Measurements from ENCODE around the gene MCCC2. TPM values are rescaled to one million over a fixed set of nuclear protein-coding genes. Genes with fewer than 3 reads are reported as not detected.

The MCCC2 gene
- total RNA-seq, 1 experiment from 2014 or later = 113 TPM

- Mint-ChIP-seq H3K4me1 (ENCODE audit: low read depth, unreplicated experiment) (peaks cover 7% of the 10 kb centered on the region), H3K4me3 (ENCODE audit: unreplicated experiment) (no peak overlapping the region), H3K27ac (ENCODE audit: unreplicated experiment) (no peak overlapping the region), H3K9me3 (ENCODE audit: unreplicated experiment) (no peaks in the 10 kb centered on the region), H3K27me3 (ENCODE audit: insufficient read depth, unreplicated experiment) (no peaks in the 10 kb centered on the region), H3K36me3 (ENCODE audit: insufficient read depth, unreplicated experiment) (peaks cover 25% of the 10 kb centered on the region)
- no peaks in the 10 kb centered on the region for H3K4me1 ChIP-seq
- intact Hi-C loops (cut with micrococcal nuclease; ENCODE audit: unreplicated experiment) = no loop called here
- H3K36me3 ChIP-seq (ENCODE audit: control insufficient read depth, insufficient read depth, low read length) = peaks cover 2% of the 10 kb centered on the region; the same call in 1 of the 2 replicates
- no TSS peak for BruUV-seq (replicated peaks)
- TF ChIP-seq CTCF (IDR thresholded peaks at IDR 0.05; ENCODE audit: insufficient read depth in 1 of 2, low read depth in 1 of 2, low read length in 1 of 2, severe bottlenecking in 1 of 2, unreplicated experiment in 1 of 2) = no peak
- H3K27me3 ChIP-seq (replicated peaks; ENCODE audit: control insufficient read depth, insufficient read depth, low read length) = no peaks in the 10 kb centered on the region
- DNase-seq = no peak
- ChIA-PET POLR2A (no interaction called here), CTCF (no interaction called here)
- H3K9me3 ChIP-seq = no peaks in the 10 kb centered on the region
- H3K4me3 ChIP-seq (ENCODE audit: low read depth, low read length) = no peak overlapping the region
Measured at GRCh38 chr5:71631070-71631469, 43.9 kb downstream of the MCCC2 start.

- peaks cover 27% of the 10 kb centered on the region for H3K36me3 Mint-ChIP-seq (ENCODE audit: insufficient read depth, unreplicated experiment)
- H3K4me1 Mint-ChIP-seq (ENCODE audit: low read depth, unreplicated experiment) = peaks cover 7% of the 10 kb centered on the region
- no peak for TF ChIP-seq CTCF (IDR thresholded peaks at IDR 0.05; ENCODE audit: insufficient read depth in 1 of 2, low read depth in 1 of 2, low read length in 1 of 2, severe bottlenecking in 1 of 2, unreplicated experiment in 1 of 2)
- H3K9me3 ChIP-seq = no peaks in the 10 kb centered on the region
- no peaks in the 10 kb centered on the region for H3K27me3 Mint-ChIP-seq (ENCODE audit: insufficient read depth, unreplicated experiment)
- intact Hi-C loops (cut with micrococcal nuclease; ENCODE audit: unreplicated experiment) = no loop called here
- CTCF ChIA-PET = interaction anchor here (0.6 kb wide), 1 partner anchor 33 kb away, joined by 6 read pairs; no protein-coding TSS in a partner anchor
- no peak overlapping the region for H3K4me3 Mint-ChIP-seq (ENCODE audit: unreplicated experiment)
- no peaks in the 10 kb centered on the region for H3K27me3 ChIP-seq (replicated peaks; ENCODE audit: control insufficient read depth, insufficient read depth, low read length)
- no peaks in the 10 kb centered on the region for H3K9me3 Mint-ChIP-seq (ENCODE audit: unreplicated experiment)
- DNase-seq = no peak
- POLR2A ChIA-PET = no interaction called here
- BruUV-seq (replicated peaks) = no TSS peak
- H3K4me3 ChIP-seq (ENCODE audit: low read depth, low read length) = no peak overlapping the region
- H3K27ac Mint-ChIP-seq (ENCODE audit: unreplicated experiment) = no peak overlapping the region
- H3K4me1 ChIP-seq = no peaks in the 10 kb centered on the region
- peaks cover 2% of the 10 kb centered on the region; the same call in 1 of the 2 replicates for H3K36me3 ChIP-seq (ENCODE audit: control insufficient read depth, insufficient read depth, low read length)
Measured at GRCh38 chr5:71632168-71632567, 45.0 kb downstream of the MCCC2 start.

GRCh38 chr5:71633255-71634155, 46.4 kb downstream of the MCCC2 start:
- Histone ChIP-seq H3K4me3 (ENCODE audit: low read depth, low read length) (no peak overlapping the region), H3K9me3 (no peaks in the 10 kb centered on the region), H3K36me3 (ENCODE audit: control insufficient read depth, insufficient read depth, low read length) (peaks cover 2% of the 10 kb centered on the region; the same call in 1 of the 2 replicates), H3K4me1 (no peaks in the 10 kb centered on the region), H3K27me3 (replicated peaks; ENCODE audit: control insufficient read depth, insufficient read depth, low read length) (no peaks in the 10 kb centered on the region)
- TF ChIP-seq CTCF (IDR thresholded peaks at IDR 0.05; ENCODE audit: insufficient read depth in 1 of 2, low read depth in 1 of 2, low read length in 1 of 2, severe bottlenecking in 1 of 2, unreplicated experiment in 1 of 2) = no peak
- Mint-ChIP-seq H3K4me1 (ENCODE audit: low read depth, unreplicated experiment) (peaks cover 7% of the 10 kb centered on the region), H3K4me3 (ENCODE audit: unreplicated experiment) (no peak overlapping the region), H3K27me3 (ENCODE audit: insufficient read depth, unreplicated experiment) (no peaks in the 10 kb centered on the region), H3K36me3 (ENCODE audit: insufficient read depth, unreplicated experiment) (peaks cover 40% of the 10 kb centered on the region), H3K27ac (ENCODE audit: unreplicated experiment) (no peak overlapping the region), H3K9me3 (ENCODE audit: unreplicated experiment) (no peaks in the 10 kb centered on the region)
- intact Hi-C loops (cut with micrococcal nuclease; ENCODE audit: unreplicated experiment) = no loop called here
- no TSS peak for BruUV-seq (replicated peaks)
- ChIA-PET POLR2A (no interaction called here), CTCF (no interaction called here)
- DNase-seq = no peak
